ENCODE measurements around the gene CTIF. TPM values are rescaled to one million over a fixed set of nuclear protein-coding genes. Genes with fewer than 3 reads are reported as not detected.

Gene CTIF
- total RNA-seq, 5 donors from 2014 or later (not counting 1 experiment from before 2014, with no cell fraction given): 3.2 to 6.7 (median 4.7) TPM

GRCh38 chr18:48831802-48832201 lies 293.0 kb downstream of the CTIF start:
- no peaks in the 10 kb centered on the region for H3K9me3 Mint-ChIP-seq
- peak overlapping the region in 1 of 3 donors; percentile 79 for H3K4me3 Mint-ChIP-seq
- ChIA-PET CTCF (interaction anchor here (0.6 to 1.0 kb wide), 2 partner anchors 17 to 699 kb away, joined by 3 read pairs; no protein-coding TSS in a partner anchor), POLR2A (interaction anchor here (0.5 to 2.6 kb wide), 5 partner anchors 10 to 90 kb away, joined by 3 to 16 read pairs (median 3); no protein-coding TSS in a partner anchor)
- peaks cover 23 to 93% of the 10 kb centered on the region in 2 experiments for H3K4me1 ChIP-seq (ENCODE audit: control insufficient read depth in 1 of 2, extremely low read depth in 1 of 2, insufficient read depth in 2 of 2, low read length in 2 of 2)
- peaks cover 0 to under 1% of the 10 kb centered on the region in 2 donors for H3K36me3 ChIP-seq (ENCODE audit: control insufficient read depth in 2 of 2, extremely low read depth in 1 of 2, insufficient read depth in 1 of 2, low read length in 1 of 2)
- H3K4me3 ChIP-seq (ENCODE audit: control insufficient read depth in 1 of 2, extremely low read depth in 1 of 2, low read length in 1 of 2): no peak overlapping the region
- no peaks in the 10 kb centered on the region for H3K9me3 ChIP-seq
- no peaks in the 10 kb centered on the region for H3K27me3 Mint-ChIP-seq
- no peaks in the 10 kb centered on the region for H3K27me3 ChIP-seq (replicated peaks in 1 of 2; ENCODE audit: control insufficient read depth in 2 of 2, extremely low read depth in 1 of 2, insufficient read depth in 2 of 2, low read length in 1 of 2)
- 96% methylated on average over 4 of the region's 6 CpGs for WGBS (ENCODE audit: insufficient coverage)
- no peak for ATAC-seq (replicated peaks in 1 of 4)
- DNase-seq: peak in 1 of 35 experiments; percentile 2
- H3K4me1 Mint-ChIP-seq: peaks cover 55 to 84% (median 58%) of the 10 kb centered on the region in 3 donors
- no peak overlapping the region for H3K27ac Mint-ChIP-seq
- peaks cover under 1% of the 10 kb centered on the region for H3K36me3 Mint-ChIP-seq
- H3K27ac ChIP-seq (ENCODE audit: low read length): no peak overlapping the region

GRCh38 chr18:48832938-48833700 lies 294.3 kb downstream of the CTIF start:
- Mint-ChIP-seq H3K27ac (peak overlapping the region; percentile 86 to 97), H3K36me3 (no peaks in the 10 kb centered on the region), H3K27me3 (no peaks in the 10 kb centered on the region), H3K9me3 (no peaks in the 10 kb centered on the region), H3K4me1 (peaks cover 66 to 89% (median 70%) of the 10 kb centered on the region in 3 donors), H3K4me3 (peak overlapping the region; percentile 68 to 83 (median 79))
- ChIA-PET POLR2A (interaction anchor here in 1 of 2 donors (0.8 to 2.6 kb wide), 2 partner anchors 19 to 25 kb away, joined by 3 to 16 read pairs; no protein-coding TSS in a partner anchor), CTCF (interaction anchor here in 1 of 2 donors (1.0 kb wide), 2 partner anchors 19 to 20 kb away, joined by 3 to 4 read pairs; no protein-coding TSS in a partner anchor)
- peak in 4 of 35 experiments; percentile 6 to 49 (median 17) for DNase-seq
- Histone ChIP-seq H3K36me3 (ENCODE audit: control insufficient read depth in 2 of 2, extremely low read depth in 1 of 2, insufficient read depth in 1 of 2, low read length in 1 of 2) (no peaks in the 10 kb centered on the region), H3K9me3 (no peaks in the 10 kb centered on the region), H3K4me3 (ENCODE audit: control insufficient read depth in 1 of 2, extremely low read depth in 1 of 2, low read length in 1 of 2) (peak overlapping the region in 1 of 2 donors; percentile 55), H3K27ac (ENCODE audit: low read length) (peak overlapping the region; percentile 93), H3K4me1 (ENCODE audit: control insufficient read depth in 1 of 2, extremely low read depth in 1 of 2, insufficient read depth in 2 of 2, low read length in 2 of 2) (peaks cover 25 to 98% of the 10 kb centered on the region in 2 experiments), H3K27me3 (replicated peaks in 1 of 2; ENCODE audit: control insufficient read depth in 2 of 2, extremely low read depth in 1 of 2, insufficient read depth in 2 of 2, low read length in 1 of 2) (no peaks in the 10 kb centered on the region)
- WGBS (ENCODE audit: insufficient coverage): 54% methylated on average over 8 of the region's 16 CpGs
- ATAC-seq (replicated peaks in 1 of 4): no peak

GRCh38 chr18:48833701-48834412 lies 295.0 kb downstream of the CTIF start:
- Mint-ChIP-seq H3K4me1 (peaks cover 74 to 95% (median 78%) of the 10 kb centered on the region in 3 donors), H3K9me3 (no peaks in the 10 kb centered on the region)

GRCh38 chr18:48834413-48835031 lies 295.7 kb downstream of the CTIF start:
- Histone ChIP-seq H3K27ac (ENCODE audit: low read length) (peak overlapping the region; percentile 93), H3K4me3 (ENCODE audit: control insufficient read depth in 1 of 2, extremely low read depth in 1 of 2, low read length in 1 of 2) (peak overlapping the region; percentile 40 to 55), H3K9me3 (no peaks in the 10 kb centered on the region), H3K36me3 (ENCODE audit: control insufficient read depth in 2 of 2, extremely low read depth in 1 of 2, insufficient read depth in 1 of 2, low read length in 1 of 2) (no peaks in the 10 kb centered on the region), H3K27me3 (replicated peaks in 1 of 2; ENCODE audit: control insufficient read depth in 2 of 2, extremely low read depth in 1 of 2, insufficient read depth in 2 of 2, low read length in 1 of 2) (no peaks in the 10 kb centered on the region), H3K4me1 (ENCODE audit: control insufficient read depth in 1 of 2, extremely low read depth in 1 of 2, insufficient read depth in 2 of 2, low read length in 2 of 2) (peaks cover 39 to 99% of the 10 kb centered on the region in 2 experiments)
- Mint-ChIP-seq H3K4me3 (peak overlapping the region; percentile 72 to 83 (median 79)), H3K36me3 (no peaks in the 10 kb centered on the region), H3K4me1 (peaks cover 80 to 99% (median 84%) of the 10 kb centered on the region in 3 donors), H3K27me3 (no peaks in the 10 kb centered on the region), H3K9me3 (no peaks in the 10 kb centered on the region), H3K27ac (peak overlapping the region; percentile 88 to 97)
- ATAC-seq (replicated peaks in 1 of 4) (peak; percentile 78 to 83 (median 82)), DNase-seq (peak; percentile 37 to 84 (median 56))
- 22% methylated on average over 11 of the region's 18 CpGs for WGBS (ENCODE audit: insufficient coverage)
- ChIA-PET POLR2A (interaction anchor here in 1 of 2 donors (0.6 to 1.1 kb wide), 3 partner anchors 9 to 20 kb away, joined by 5 to 11 read pairs (median 5); no protein-coding TSS in a partner anchor), CTCF (interaction anchor here (0.8 to 1.0 kb wide), 4 partner anchors 18 to 34 kb away, joined by 3 to 4 read pairs (median 3); no protein-coding TSS in a partner anchor)

More at GRCh38 chr18:48833701-48834412, 295.0 kb downstream of the CTIF start:
- H3K27ac Mint-ChIP-seq: peak overlapping the region; percentile 88 to 97
- peak overlapping the region; percentile 72 to 83 (median 79) for H3K4me3 Mint-ChIP-seq
- peak overlapping the region; percentile 15 to 55 for H3K4me3 ChIP-seq (ENCODE audit: control insufficient read depth in 1 of 2, extremely low read depth in 1 of 2, low read length in 1 of 2)
- H3K36me3 ChIP-seq (ENCODE audit: control insufficient read depth in 2 of 2, extremely low read depth in 1 of 2, insufficient read depth in 1 of 2, low read length in 1 of 2): no peaks in the 10 kb centered on the region
- WGBS (ENCODE audit: insufficient coverage): 2% methylated on average over 4 of the region's 13 CpGs
- H3K4me1 ChIP-seq (ENCODE audit: control insufficient read depth in 1 of 2, extremely low read depth in 1 of 2, insufficient read depth in 2 of 2, low read length in 2 of 2): peaks cover 32 to 99% of the 10 kb centered on the region in 2 experiments
- H3K27ac ChIP-seq (ENCODE audit: low read length): peak overlapping the region; percentile 93
- no peaks in the 10 kb centered on the region for H3K27me3 Mint-ChIP-seq
- peak; percentile 81 to 88 (median 83) for ATAC-seq (replicated peaks in 1 of 4)
- DNase-seq: peak in 34 of 35 experiments; percentile 29 to 80 (median 56)
- no peaks in the 10 kb centered on the region for H3K36me3 Mint-ChIP-seq
- no peaks in the 10 kb centered on the region for H3K9me3 ChIP-seq
- no peaks in the 10 kb centered on the region for H3K27me3 ChIP-seq (replicated peaks in 1 of 2; ENCODE audit: control insufficient read depth in 2 of 2, extremely low read depth in 1 of 2, insufficient read depth in 2 of 2, low read length in 1 of 2)
- ChIA-PET CTCF (interaction anchor here in 1 of 2 donors (1.0 kb wide), 3 partner anchors 18 to 35 kb away, joined by 3 to 4 read pairs (median 3); no protein-coding TSS in a partner anchor), POLR2A (interaction anchor here in 1 of 2 donors (1.1 to 2.6 kb wide), 3 partner anchors 13 to 20 kb away, joined by 5 to 16 read pairs (median 11); no protein-coding TSS in a partner anchor)

GRCh38 chr18:48835119-48835518 lies 296.3 kb downstream of the CTIF start:
- CTCF ChIA-PET: interaction anchor here (0.8 to 1.0 kb wide), 3 partner anchors 19 to 33 kb away, joined by 3 read pairs; no protein-coding TSS in a partner anchor
- DNase-seq (peak in 1 of 35 experiments; percentile 10), ATAC-seq (replicated peaks in 1 of 4) (no peak)
- peaks cover 41 to 99% of the 10 kb centered on the region in 2 experiments for H3K4me1 ChIP-seq (ENCODE audit: control insufficient read depth in 1 of 2, extremely low read depth in 1 of 2, insufficient read depth in 2 of 2, low read length in 2 of 2)
- POLR2A ChIA-PET: interaction anchor here in 1 of 2 donors (0.6 to 1.1 kb wide), 3 partner anchors 8 to 21 kb away, joined by 5 to 11 read pairs (median 5); no protein-coding TSS in a partner anchor
- peak overlapping the region; percentile 93 for H3K27ac ChIP-seq (ENCODE audit: low read length)
- Mint-ChIP-seq H3K27ac (peak overlapping the region; percentile 88 to 97), H3K9me3 (no peaks in the 10 kb centered on the region), H3K27me3 (no peaks in the 10 kb centered on the region), H3K4me1 (peaks cover 86 to 100% (median 90%) of the 10 kb centered on the region in 3 donors), H3K36me3 (no peaks in the 10 kb centered on the region), H3K4me3 (peak overlapping the region in 2 of 3 donors; percentile 79 to 83)
- no peaks in the 10 kb centered on the region for H3K27me3 ChIP-seq (replicated peaks in 1 of 2; ENCODE audit: control insufficient read depth in 2 of 2, extremely low read depth in 1 of 2, insufficient read depth in 2 of 2, low read length in 1 of 2)
- H3K4me3 ChIP-seq (ENCODE audit: control insufficient read depth in 1 of 2, extremely low read depth in 1 of 2, low read length in 1 of 2): peak overlapping the region; percentile 40 to 55
- H3K9me3 ChIP-seq: no peaks in the 10 kb centered on the region
- 63% methylated on average over 1 of the region's 3 CpGs for WGBS (ENCODE audit: insufficient coverage)
- no peaks in the 10 kb centered on the region for H3K36me3 ChIP-seq (ENCODE audit: control insufficient read depth in 2 of 2, extremely low read depth in 1 of 2, insufficient read depth in 1 of 2, low read length in 1 of 2)

Measured in T-cell (primary cell).